ENCODE results near the gene RGCC.
"Not testable (repeated sequence)": the region's sequence is repeated elsewhere in the genome, so short reads cannot be mapped to it uniquely, and the experiment has no call there.

RGCC gene

GRCh38 chr13:41492432-41493260 lies 35.3 kb downstream of the RGCC start:
- no peak for DNase-seq

GRCh38 chr13:41494202-41494601 lies 36.9 kb downstream of the RGCC start:
- no peak for DNase-seq

- DNase-seq: no peak
These were observed 37.7 kb downstream of the RGCC start for GRCh38 chr13:41495044-41495443.

DNA sequence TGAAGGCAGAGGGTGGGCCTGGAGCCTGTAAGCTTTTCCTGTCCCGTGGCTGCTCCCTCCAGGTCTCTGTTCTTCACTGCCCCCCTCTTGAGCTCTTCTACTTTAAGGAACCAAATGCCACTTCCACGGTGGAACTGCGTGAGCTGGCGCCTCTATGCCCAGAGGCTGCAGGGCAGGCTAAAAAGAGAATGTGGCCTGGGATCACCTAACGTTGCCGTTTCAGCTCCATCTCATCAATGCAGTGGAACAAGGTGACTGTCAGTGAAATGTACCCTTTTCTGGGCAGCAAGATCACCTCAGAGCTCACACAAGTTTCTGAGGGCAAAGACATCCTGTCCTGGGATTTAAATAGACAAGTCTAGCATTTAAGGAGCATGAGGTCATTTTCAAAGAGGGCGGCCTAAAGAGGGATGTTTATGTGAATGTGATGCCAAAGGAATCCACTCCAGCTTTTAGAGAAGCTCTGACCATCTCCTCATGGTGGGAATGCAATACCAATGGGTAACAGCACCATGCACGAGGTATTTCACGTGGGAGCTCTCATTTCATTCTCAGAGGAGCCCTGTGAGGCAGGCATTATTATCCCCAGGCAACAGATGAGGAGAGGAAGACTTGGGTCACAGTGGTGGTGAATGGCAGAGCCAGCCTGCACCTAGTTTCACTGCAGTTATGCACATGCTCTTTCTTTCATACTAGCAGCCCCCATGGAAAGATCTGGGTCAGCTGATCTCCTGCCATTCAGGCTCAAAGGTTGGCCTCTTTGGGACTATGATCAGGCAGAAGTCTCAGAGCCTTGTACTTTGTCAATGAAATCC lies 39.3 kb downstream of the RGCC start:
- no peak for DNase-seq

GRCh38 chr13:41497436-41497835 lies 40.1 kb downstream of the RGCC start:
- DNase-seq: no peak

- no peak for DNase-seq
These were observed 42.1 kb downstream of the RGCC start for GRCh38 chr13:41499452-41499851.

DNA sequence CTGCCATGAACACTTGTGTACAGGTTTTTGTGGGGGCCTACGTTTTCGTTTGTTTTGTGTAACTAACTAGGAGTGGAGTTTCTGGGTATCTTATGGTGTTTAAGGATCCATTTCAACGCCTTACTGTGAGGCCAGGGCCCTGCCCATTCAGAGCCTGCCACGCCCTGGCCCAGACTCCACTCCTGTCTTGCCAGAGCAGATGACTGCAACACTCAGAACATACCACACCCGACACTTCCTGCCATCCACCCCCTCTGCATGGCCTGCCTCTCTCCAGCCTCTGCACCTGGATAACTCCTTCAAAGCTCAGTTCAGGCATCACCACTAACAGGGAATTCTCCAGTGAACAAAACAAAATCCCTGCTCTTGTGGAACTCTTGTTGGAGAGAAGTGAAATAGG lies 43.2 kb downstream of the RGCC start:
- peak; percentile 38 for DNase-seq

DNA sequence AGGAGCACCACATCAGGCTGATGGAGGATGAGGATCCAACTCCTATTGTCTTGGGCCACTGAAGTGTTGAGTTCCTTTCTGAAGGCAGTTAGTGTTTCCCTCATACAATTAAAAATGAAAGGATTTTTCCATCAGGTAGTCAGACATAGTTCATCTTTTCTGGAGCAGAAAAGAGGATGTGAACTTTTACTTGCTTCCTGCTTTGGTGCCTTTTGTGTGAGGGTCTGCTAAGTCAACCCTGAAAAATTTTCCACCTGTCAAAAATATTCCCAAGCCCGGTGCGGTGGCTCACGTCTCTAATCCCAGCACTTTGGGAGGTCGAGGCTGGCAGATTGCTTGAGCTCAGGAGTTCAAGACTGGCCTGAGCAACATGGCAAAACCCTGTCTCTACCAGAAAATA lies 43.9 kb downstream of the RGCC start:
- DNase-seq: no peak

DNA sequence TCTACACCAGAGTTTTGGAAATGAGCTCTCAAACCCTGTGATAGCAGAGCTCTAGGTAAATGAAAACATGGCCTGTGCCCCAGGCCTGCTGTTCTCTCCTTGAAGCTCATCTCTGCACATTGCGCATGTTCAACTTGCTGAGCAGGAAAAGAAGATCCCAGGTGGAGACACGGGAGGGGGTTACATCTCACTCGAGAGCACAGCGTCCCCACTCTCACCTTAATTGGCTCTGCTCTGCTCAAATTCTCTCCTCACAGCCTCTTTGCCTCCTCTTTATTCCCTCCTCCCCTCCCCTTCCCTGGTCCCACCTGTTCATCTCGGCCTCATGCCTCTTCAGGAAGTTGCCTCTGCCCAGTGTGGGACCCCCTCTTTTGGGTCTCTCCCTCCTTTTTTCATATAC lies 44.7 kb downstream of the RGCC start:
- no peak for DNase-seq

DNA sequence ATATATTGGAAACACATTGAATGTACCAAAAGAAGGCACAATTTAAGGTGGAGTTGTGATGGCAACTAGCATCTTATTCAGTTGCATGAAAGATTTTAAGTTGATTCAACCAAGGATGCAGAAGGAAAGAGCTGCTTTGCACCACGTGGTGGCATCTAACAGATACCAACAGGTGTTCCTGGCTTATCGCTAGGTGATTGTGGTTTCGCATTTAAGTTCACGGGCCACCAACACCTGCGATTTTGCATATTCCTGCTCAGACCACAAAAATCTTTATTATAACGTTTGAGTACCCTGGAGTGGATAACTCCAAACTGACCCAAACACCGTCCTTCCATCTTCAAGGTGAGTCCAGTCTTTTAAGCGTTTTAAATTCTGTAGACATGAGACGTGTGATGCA lies 45.3 kb downstream of the RGCC start:
- DNase-seq: peak; percentile 27

- DNase-seq: no peak
These were observed 46.0 kb downstream of the RGCC start for GRCh38 chr13:41503356-41503755.

GRCh38 chr13:41504657-41505056 lies 47.3 kb downstream of the RGCC start:
- not testable (repeated sequence) for DNase-seq

- DNase-seq: no peak
These were observed 48.0 kb downstream of the RGCC start for GRCh38 chr13:41505209-41505835.

GRCh38 chr13:41506312-41506711 lies 49.0 kb downstream of the RGCC start:
- DNase-seq: no peak

DNA sequence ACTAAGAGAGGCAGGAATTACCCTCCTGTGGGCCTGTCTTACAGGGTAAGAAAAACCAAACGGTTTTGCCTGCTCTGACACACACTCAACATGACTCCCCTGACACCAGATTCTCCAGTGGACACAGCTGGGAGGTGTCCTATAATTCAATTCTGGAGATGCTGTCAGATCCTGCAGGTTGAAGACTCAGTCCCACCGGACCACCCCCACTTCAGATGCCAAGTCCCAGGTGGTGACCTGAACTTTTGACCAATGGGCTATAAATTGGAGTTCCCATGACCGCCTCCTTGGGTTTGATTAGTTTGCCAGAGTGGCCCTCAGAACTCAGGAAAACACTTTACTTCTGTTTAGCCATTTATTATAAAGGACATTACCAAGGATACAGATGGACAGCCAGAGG lies 52.6 kb downstream of the RGCC start:
- DNase-seq: no peak

GRCh38 chr13:41511827-41512226 lies 54.5 kb downstream of the RGCC start:
- DNase-seq: no peak

- DNase-seq: no peak
These were observed 55.1 kb downstream of the RGCC start for GRCh38 chr13:41512441-41512840.

DNA sequence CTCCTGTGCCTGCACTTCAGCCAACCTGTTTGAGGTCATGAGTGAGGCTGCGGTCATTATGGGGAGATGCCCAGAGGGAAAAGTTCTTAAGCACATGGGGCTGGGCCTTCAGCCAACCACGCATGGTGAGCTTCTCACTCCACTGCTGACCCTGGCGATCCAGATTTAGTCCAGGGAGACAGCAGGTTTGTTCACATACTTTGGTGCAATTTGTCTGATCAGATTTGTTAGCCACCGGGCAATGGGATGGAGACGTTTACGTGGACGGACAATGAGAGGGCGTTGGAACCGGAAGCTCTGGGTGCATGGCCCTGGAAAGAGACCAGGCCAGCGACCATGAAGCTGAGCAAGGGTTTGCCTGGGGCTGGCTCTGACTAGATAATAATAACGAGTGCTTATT lies 56.2 kb downstream of the RGCC start:
- DNase-seq: no peak

DNA sequence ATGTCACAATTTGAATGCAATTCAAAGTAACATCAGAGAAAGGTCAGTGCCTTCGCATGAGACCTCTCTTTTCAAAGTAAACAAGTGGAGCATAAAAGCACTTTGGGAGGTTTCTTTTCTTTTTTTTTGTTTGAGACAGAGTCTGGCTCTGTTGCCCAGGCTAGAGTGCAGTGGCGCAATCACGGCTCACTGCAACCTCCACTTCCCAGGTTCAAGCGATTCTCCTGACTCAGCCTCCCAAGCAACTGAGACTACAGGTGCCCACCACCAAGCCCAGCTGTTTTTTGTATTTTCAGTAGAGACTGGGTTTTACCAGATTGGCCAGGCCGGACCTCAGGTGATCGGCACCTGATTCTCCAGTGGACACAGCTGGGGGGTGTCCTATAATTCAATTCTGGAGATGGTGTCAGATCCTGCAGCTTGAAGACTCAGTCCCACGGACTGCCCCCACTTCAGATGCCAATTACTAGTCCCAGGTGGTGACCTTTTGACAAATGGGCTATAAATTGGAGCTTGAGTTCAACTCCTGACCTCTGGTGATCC lies 57.6 kb downstream of the RGCC start:
- DNase-seq: no peak

- no peak for DNase-seq
These were observed 58.3 kb downstream of the RGCC start for GRCh38 chr13:41515491-41516139.

- DNase-seq: no peak
These were observed 58.8 kb downstream of the RGCC start for GRCh38 chr13:41516166-41516565.

GRCh38 chr13:41516760-41517159 lies 59.4 kb downstream of the RGCC start:
- DNase-seq: no peak
